A549 treated with CORT108297 at 1 μM for 4 hours (cell line): ENCODE results near the gene DHX29. TPM values are rescaled to one million over a fixed set of nuclear protein-coding genes. Genes with fewer than 3 reads are reported as not detected.

Experiments used
- total RNA-seq: library from RNA; stranded (reverse); fragments of 200-300 nt; extraction: Qiagen RNA extraction; gene quantifications from 5 replicates; pipeline ENCODE4 v1.2.3, GENCODE V29; 2022

The DHX29 gene, protein sequence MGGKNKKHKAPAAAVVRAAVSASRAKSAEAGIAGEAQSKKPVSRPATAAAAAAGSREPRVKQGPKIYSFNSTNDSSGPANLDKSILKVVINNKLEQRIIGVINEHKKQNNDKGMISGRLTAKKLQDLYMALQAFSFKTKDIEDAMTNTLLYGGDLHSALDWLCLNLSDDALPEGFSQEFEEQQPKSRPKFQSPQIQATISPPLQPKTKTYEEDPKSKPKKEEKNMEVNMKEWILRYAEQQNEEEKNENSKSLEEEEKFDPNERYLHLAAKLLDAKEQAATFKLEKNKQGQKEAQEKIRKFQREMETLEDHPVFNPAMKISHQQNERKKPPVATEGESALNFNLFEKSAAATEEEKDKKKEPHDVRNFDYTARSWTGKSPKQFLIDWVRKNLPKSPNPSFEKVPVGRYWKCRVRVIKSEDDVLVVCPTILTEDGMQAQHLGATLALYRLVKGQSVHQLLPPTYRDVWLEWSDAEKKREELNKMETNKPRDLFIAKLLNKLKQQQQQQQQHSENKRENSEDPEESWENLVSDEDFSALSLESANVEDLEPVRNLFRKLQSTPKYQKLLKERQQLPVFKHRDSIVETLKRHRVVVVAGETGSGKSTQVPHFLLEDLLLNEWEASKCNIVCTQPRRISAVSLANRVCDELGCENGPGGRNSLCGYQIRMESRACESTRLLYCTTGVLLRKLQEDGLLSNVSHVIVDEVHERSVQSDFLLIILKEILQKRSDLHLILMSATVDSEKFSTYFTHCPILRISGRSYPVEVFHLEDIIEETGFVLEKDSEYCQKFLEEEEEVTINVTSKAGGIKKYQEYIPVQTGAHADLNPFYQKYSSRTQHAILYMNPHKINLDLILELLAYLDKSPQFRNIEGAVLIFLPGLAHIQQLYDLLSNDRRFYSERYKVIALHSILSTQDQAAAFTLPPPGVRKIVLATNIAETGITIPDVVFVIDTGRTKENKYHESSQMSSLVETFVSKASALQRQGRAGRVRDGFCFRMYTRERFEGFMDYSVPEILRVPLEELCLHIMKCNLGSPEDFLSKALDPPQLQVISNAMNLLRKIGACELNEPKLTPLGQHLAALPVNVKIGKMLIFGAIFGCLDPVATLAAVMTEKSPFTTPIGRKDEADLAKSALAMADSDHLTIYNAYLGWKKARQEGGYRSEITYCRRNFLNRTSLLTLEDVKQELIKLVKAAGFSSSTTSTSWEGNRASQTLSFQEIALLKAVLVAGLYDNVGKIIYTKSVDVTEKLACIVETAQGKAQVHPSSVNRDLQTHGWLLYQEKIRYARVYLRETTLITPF (N-terminal part only)
- 21.5 to 26.5 TPM (median 23.3 TPM) in 5 replicates for total RNA-seq

DNA sequence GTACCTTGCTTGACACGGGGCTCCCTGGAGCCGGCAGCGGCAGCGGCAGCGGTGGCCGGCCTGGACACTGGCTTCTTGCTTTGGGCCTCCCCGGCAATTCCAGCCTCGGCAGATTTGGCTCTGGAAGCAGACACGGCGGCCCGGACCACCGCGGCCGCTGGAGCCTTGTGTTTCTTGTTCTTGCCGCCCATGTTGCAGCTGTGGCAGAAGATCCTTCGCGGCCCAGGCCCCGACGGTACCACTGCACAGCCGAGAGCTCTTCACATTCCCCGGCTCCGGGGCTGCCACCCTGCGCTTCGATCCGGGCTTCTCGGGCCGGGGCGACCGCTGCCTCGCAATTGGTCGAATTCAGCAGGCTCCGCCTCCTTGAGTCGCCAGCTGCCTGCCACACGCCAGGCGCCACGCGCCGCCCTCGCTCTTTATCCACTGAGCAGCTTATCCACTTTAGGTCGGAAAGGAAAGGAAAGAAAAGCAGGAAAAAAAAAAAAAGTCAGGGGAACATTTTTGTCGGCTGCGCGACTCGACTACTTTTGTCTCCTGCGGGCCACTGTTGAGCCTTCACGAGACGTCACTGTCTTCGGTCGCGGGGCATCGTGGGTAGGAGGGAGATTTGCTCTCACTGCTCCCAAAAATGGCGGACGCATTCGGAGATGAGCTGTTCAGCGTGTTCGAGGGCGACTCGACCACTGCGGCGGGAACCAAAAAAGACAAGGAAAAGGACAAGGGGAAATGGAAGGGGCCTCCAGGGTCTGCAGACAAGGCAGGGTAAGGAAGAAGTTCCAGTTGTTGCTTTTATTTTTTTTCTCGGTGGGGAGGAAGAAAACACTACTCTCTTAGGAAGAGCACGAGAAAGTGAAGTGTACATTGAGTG lies at the start of gene DHX29, which contains the start of gene MTREX:
Gene DHX29, minus strand, starts transcription at position 312 of the 871 bp plus-strand sequence. Its CDS starts 121 bp downstream, at position 191.
Gene MTREX, plus strand, starts transcription at position 607 of the 871 bp plus-strand sequence. Its CDS starts 25 bp downstream, at position 632.

DNA sequence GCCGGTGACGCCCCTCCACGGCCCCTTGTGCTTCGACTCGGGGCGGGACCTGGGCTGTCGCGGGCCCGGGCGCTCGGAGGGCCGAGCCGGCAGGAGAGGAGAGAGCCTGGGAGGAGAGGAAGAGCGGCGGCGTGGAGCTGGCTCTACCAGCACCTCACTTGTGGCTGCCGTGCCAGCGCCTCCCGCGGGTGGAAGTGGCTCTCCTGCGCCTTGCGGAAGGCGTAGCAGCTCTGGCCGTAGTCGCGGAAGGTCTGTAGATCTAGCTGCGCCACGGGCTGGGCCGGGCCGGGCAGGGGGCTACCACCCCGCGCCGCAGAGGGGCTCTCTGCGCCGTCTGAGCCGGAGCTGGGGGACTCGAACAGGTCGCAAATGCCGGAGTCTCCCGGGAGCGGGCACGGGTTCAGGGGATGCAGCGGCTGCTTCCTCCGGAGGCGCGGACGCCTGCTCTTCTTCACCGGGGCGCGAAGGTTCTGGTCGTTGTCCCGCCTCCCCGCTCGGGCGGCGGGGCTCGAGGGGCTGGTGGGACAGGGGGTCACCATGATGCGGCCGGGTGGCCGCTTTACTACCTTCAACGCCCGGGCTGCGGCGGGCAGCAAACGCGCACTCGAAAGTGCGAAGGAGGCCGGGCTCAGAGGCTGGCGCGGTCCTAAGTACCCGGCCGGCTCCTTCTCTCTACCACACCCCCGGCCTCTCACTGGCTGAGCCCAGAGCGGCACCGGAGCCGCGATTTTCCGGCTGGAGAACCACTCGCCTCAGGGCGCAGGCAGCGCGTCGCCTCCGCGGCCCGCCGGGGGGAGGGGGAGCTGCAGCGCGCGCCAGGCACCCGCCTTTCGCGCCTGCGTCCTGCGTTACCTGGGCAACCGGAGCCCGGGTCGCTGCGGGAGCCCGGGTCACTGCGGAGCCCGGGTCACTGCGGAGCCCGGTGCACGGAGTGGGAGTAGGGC lies 74.2 kb downstream of the DHX29 start, which contains the start of gene CCNO:
Gene CCNO, minus strand, starts transcription at position 624 of the 944 bp plus-strand sequence. Its CDS starts 85 bp downstream, at position 539.

DNA sequence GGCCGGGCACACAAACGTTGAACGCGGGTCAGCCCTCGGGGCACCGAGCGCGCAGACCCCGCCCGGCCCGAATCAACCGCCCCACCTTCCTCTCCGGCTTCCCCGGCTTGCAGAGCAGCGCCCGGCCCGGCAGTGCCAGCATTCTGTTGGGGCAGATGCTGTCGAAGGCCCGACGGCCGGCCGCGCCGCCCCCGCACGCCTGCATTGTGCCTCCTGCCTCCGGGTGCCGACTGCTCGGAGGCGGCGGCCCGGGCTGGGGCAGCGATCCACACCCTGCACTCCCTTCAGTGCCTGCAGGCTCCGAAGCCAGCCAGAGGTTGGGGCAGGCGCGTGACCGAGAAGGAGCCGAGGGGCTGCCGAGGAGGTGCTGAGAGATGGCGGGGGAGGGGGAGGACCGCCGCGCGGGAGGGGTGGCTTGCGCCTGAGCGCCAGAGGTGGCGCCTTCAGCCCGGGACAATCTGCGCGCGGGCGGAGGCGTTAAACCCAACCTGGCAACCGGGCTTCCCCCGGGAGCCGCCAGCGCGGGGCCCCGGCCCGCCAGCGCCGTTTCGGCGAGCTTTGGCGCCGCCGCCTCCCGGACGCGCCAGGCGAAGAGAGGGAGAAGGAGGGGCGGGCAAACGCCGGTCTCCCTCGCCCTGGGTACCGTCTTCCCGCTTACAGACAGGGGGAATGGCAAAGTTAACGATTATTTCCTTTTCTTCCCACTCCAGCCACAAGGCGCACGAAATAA lies 80.4 kb downstream of the DHX29 start, which contains the start of gene MCIDAS:
Gene MCIDAS, minus strand, starts transcription at position 382 of the 730 bp plus-strand sequence. Its CDS starts 177 bp downstream, at position 205.

Other genes starting within 250 kb of the DHX29 start
- not detected in 5 replicates for gene GZMA, start 205.0 kb downstream of the DHX29 start, total RNA-seq
- gene GPX8, start 147.5 kb downstream of the DHX29 start, total RNA-seq, result 36.3 to 49.8 TPM (median 38.0 TPM) in 5 replicates
- gene CDC20B, start 134.5 kb downstream of the DHX29 start, total RNA-seq, result 0.07 to 0.11 TPM (median 0.09 TPM) in 5 replicates
- gene MCIDAS, start 80.4 kb downstream of the DHX29 start, total RNA-seq, result 1.6 to 2.6 TPM (median 2.1 TPM) in 5 replicates
- 5.2 to 9.9 TPM (median 9.5 TPM) in 5 replicates for gene CCNO, start 74.1 kb downstream of the DHX29 start, total RNA-seq
- gene MTREX, start 295 bp upstream of the DHX29 start, total RNA-seq, result 28.8 to 63.2 TPM (median 36.2 TPM) in 5 replicates
- gene PLPP1, start 227.3 kb upstream of the DHX29 start, total RNA-seq, result 30.0 to 41.2 TPM (median 36.8 TPM) in 5 replicates